GM12873 (cell line): ENCODE results near the gene MPHOSPH9.

Experiments used
- CTCF ChIP-seq: IDR thresholded peaks from 2 replicates; pipeline ENCODE4 v1.5.1; 2012; ENCODE audit warnings: low read depth, mild to moderate bottlenecking, moderate library complexity, low read length, control low read depth; ENCODE audit not compliant: insufficient read depth; ENCODE audit errors: missing control alignments

The MPHOSPH9 gene

GRCh38 chr12:123270214-123271000, 37.5 kb upstream of the MPHOSPH9 start:
- no peak for TF ChIP-seq CTCF

GRCh38 chr12:123269896-123270213, 36.9 kb upstream of the MPHOSPH9 start:
- TF ChIP-seq CTCF: no peak

GRCh38 chr12:123269395-123269892, 36.5 kb upstream of the MPHOSPH9 start:
- TF ChIP-seq CTCF: peak; percentile 14

- no peak for TF ChIP-seq CTCF
These were observed 35.9 kb upstream of the MPHOSPH9 start for GRCh38 chr12:123268850-123269249.

GRCh38 chr12:123267991-123268843, 35.3 kb upstream of the MPHOSPH9 start:
- no peak for TF ChIP-seq CTCF

- no peak for TF ChIP-seq CTCF
These were observed 34.5 kb upstream of the MPHOSPH9 start for GRCh38 chr12:123267335-123267920.

- TF ChIP-seq CTCF: no peak
These were observed 33.8 kb upstream of the MPHOSPH9 start for GRCh38 chr12:123266679-123267277.
